CD4-positive, alpha-beta T cell treated with Interleukin-17A for 1 hour (primary cell): ENCODE measurements around the gene ST6GALNAC4.

Source experiments
- DNase-seq: peaks from one replicate; pipeline ENCODE4 v3.0.0-alpha.2; 2020

Gene ST6GALNAC4

GRCh38 chr9:127910613-127911205, 6.1 kb downstream of the ST6GALNAC4 start:
- no peak for DNase-seq

- DNase-seq: no peak
These were observed 7.0 kb downstream of the ST6GALNAC4 start for GRCh38 chr9:127909839-127910273.

GRCh38 chr9:127908660-127908926, 8.2 kb downstream of the ST6GALNAC4 start:
- DNase-seq: no peak

- DNase-seq: no peak
These were observed 8.8 kb downstream of the ST6GALNAC4 start for GRCh38 chr9:127907867-127908659.

GRCh38 chr9:127905788-127906191, 11.1 kb downstream of the ST6GALNAC4 start:
- DNase-seq: peak; percentile 85

GRCh38 chr9:127905004-127905728, 11.7 kb downstream of the ST6GALNAC4 start:
- DNase-seq: peak; percentile 80

GRCh38 chr9:127904561-127905003, 12.3 kb downstream of the ST6GALNAC4 start:
- peak; percentile 28 for DNase-seq

- DNase-seq: peak; percentile 75
These were observed 13.0 kb downstream of the ST6GALNAC4 start for GRCh38 chr9:127903557-127904475.

- DNase-seq: peak; percentile 69
These were observed 17.5 kb downstream of the ST6GALNAC4 start, which contains the start of gene ST6GALNAC6 for GRCh38 chr9:127899128-127899943. ST6GALNAC6 (minus strand) TSS chr9:127899603; CDS start chr9:127897981, 1,622 bp downstream.

- DNase-seq: no peak
These were observed 18.3 kb downstream of the ST6GALNAC4 start for GRCh38 chr9:127898433-127899127.

- DNase-seq: peak; percentile 31
These were observed 19.6 kb downstream of the ST6GALNAC4 start for GRCh38 chr9:127897193-127897692.

GRCh38 chr9:127896395-127897192, 20.2 kb downstream of the ST6GALNAC4 start:
- no peak for DNase-seq

GRCh38 chr9:127895811-127896210, 21.0 kb downstream of the ST6GALNAC4 start:
- DNase-seq: no peak

- no peak for DNase-seq
These were observed 23.4 kb downstream of the ST6GALNAC4 start for GRCh38 chr9:127893392-127893791.

- DNase-seq: no peak
These were observed 24.0 kb downstream of the ST6GALNAC4 start for GRCh38 chr9:127892831-127893230.

GRCh38 chr9:127890053-127890452, 26.8 kb downstream of the ST6GALNAC4 start:
- DNase-seq: no peak

GRCh38 chr9:127887792-127888191, 29.0 kb downstream of the ST6GALNAC4 start:
- DNase-seq: no peak

GRCh38 chr9:127886401-127886972, 30.4 kb downstream of the ST6GALNAC4 start:
- no peak for DNase-seq

- no peak for DNase-seq
These were observed 31.1 kb downstream of the ST6GALNAC4 start for GRCh38 chr9:127885508-127886281.
